Dedifferentiated amniotic fluid mesenchymal stem cell (primary cell): ENCODE data around the gene SLMAP.

Experiments used
- DNase-seq: peaks from one replicate; pipeline ENCODE4 v3.0.0-alpha.2; 2016; ENCODE audit errors: extremely low spot score

Gene SLMAP

DNA sequence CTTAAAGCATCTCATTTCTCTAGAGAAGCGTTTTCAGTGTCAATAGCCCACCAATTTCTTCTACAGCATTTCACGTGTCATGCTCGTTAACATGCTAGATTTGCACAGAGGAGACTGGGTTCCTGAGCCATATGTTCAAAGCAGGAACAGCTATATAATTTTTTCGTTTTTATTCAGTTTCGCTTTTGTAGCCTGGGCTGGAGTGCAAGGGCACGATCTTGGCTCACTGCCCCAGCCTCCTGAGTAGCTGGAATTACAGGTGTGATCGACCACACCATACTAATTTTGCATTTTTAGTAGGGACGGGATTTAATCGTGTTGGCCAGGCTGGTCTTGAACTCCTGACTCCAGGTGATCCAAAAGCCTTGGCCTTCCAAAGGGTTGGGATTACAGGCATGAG is 6.6 kb upstream of the SLMAP start:
- no peak for DNase-seq

- no peak for DNase-seq
These were observed 3.8 kb upstream of the SLMAP start for GRCh38 chr3:57752307-57752706.

- DNase-seq, result no peak
These were observed 3.1 kb upstream of the SLMAP start for GRCh38 chr3:57753016-57753415.

DNA sequence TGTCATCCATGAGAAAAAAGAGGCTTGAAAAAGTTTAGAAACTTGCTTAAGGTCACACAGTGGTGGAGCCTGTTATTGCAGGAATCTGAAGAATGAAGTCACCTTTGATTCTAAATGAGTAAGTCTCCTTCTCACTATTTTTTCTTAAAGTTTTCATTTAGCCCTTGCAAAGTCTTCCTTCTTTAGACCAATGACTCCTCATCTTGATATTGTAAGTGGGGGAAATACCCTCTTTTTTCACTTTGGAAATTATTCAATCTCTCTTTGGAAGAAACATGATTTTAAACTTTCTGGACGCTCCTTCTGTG is 787 bp upstream of the SLMAP start:
- no peak for DNase-seq

DNA sequence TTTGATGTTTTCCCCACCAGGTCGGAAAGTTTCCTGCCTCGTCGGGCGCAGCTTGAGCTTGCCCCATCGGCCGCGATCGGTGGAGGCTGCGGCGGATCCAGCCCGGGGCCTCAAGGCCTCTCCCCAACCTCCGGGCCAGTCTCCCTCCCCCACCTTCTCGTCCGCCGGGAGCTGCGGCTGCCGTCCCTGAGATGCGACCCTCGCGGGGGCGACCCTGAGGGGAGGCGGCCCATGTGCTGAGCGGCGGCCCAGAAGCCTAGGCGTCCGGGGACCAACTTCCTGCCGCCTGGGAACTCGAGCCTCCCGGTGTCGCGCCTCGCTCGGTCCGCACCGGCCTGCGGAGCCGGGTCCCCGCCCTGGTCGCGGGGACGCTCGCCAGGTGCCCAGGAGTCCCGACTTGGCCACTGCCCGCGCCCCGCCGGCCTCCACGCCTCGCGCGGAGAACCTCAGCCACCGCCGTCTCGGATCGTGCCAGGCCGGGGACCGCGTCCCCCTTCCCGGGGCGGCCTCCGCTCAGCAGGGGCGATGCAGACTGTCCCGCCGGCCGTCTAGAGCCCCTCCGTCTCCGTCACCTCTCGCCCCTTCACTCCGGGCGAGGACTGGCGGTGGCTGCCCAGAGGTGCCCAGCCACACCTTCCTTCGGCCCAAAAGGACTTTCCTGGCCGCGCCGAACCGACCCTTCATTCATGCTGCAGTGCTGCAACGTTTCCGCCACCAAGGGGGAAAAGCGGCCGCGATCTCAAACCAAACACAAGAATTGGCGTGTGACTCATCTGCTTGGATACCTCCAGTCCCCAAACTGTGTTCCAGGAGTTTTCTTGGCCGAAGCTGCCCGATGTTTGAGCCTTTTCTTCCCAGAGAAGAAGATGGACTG is 656 bp downstream of the SLMAP start:
- peak; percentile 58 for DNase-seq

DNA sequence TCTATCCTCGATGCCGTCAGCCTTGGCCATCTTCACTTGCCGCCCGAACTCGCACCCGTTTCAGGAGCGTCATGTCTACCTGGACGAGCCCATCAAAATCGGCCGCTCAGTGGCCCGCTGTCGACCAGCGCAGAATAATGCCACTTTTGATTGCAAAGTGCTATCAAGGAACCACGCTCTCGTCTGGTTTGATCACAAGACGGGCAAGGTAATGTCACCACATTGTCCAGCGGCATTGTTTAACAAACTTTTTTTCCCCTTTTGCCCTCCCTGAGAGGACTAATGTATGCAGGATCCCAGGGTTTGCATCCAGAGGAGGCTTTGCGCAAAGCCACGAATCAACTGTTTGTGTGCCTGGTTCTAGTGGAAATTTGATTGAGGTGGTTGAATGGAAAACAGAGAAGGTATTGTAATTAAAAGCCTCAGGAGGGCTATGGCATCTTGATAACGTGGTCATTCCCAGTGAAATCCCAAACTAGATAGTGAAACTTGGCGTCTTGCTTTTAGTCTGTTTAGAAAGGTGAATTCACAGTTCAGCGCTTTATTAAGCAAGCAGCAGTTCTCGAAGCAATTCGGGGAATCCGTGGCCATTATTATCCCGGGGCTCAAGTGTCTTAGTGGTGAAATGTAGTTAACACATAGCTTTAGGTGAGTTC is 1.7 kb downstream of the SLMAP start:
- DNase-seq, result no peak

- DNase-seq, result peak; percentile 29
These were observed 2.6 kb downstream of the SLMAP start for GRCh38 chr3:57758686-57759085.

GRCh38 chr3:57764794-57765193 is 8.7 kb downstream of the SLMAP start:
- DNase-seq, result no peak

DNA sequence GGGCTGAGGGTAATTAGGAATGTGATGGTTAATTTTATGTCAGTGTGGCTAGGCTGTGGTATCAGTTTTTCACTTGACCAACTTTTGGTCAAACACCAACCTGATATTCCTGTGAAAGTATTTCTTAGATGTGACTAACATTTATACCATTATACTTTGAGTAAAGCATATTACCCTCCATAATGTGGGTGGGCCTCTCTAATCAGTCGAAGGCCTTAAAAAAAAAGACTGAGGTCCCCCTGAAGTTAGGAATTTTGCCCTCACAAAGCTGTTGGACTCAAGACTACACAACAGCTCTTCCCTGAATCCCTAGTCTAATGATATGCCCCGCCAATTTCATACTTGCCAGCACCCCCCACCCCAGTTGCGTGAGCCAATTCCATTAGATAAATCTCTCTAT is 12.5 kb downstream of the SLMAP start:
- no peak for DNase-seq

GRCh38 chr3:57770009-57770827 is 14.1 kb downstream of the SLMAP start:
- no peak for DNase-seq

- DNase-seq, result no peak
These were observed 16.1 kb downstream of the SLMAP start for GRCh38 chr3:57772251-57772650.

DNA sequence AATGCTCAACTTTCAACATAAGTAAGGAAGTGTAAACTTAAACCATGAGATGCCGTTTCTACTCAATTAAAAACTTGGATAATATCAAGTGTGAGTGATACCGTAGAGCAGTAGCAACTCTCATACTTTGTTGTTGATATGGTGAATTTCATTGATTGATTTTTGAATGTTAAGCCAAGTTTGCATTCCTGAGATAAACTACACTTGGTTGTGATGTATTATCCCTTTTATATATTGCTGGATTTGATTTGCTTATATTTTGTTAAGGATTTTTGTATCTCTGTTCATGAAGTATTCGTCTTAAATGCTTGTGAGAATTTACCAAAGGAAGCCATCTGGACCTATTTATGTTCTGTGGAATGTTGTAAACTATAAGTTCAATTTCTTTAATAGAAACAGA is 21.7 kb downstream of the SLMAP start:
- no peak for DNase-seq

DNA sequence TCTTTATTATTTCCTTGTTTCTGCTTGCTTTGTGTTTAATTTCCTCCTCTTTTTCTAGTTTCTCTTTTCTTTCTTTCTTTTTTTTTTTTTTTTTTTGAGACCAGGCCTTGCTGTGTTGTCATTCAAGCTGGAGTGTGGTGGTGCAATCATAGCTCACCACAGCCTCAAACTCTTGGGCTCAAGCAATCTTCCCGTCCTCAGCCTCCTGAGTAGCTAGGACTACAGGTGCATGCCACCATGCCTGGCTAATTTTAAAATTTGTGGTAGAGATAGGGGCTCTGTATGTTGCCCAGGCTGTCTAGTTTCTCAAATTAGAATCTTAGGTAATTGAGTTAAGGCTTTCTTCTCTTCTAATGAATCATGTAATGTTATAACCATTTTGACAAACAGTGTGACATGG is 22.4 kb downstream of the SLMAP start:
- DNase-seq, result no peak

GRCh38 chr3:57779666-57780065 is 23.6 kb downstream of the SLMAP start:
- no peak for DNase-seq

DNA sequence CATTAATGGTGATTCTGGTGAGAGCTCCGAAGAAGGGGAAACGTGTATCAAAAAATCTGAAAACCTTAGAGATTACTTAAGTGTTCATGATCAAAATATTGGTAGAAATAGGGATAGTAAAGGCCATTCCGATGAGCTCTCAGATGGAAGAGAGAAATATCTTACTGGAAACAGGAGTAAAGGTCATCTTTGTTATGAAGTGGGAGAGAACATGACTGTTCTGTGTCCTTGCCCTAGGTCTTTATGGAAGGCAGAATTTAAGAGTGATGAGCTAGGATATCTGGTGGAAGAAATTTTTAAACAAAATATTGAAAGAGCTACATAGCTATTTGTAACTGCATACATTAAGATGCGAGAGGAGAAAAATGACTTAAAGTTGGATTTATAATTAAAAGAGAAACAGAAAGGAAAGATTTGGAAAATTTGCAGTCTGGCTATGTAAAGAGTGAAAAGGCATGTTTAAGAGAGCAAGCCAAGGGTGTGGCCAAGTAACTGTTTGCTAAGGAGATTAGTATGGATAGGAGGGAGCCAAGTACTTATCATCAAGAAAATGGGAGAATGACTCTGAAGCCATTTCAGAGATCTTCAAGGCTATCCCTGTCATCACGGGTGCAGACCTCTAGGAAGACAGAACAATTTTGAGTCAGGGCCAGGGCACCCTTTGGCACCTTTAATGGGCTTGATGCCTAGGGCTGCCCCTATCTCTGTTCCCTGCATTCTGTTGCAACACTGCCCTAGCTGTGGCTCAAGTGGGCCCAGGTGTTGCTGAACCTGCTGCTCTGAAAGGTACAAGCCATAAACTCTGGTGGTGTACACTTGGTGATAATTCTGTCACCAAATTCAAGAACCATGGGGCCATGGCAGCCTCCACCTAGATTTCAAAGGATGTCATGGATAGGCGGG is 27.3 kb downstream of the SLMAP start:
- no peak for DNase-seq

DNA sequence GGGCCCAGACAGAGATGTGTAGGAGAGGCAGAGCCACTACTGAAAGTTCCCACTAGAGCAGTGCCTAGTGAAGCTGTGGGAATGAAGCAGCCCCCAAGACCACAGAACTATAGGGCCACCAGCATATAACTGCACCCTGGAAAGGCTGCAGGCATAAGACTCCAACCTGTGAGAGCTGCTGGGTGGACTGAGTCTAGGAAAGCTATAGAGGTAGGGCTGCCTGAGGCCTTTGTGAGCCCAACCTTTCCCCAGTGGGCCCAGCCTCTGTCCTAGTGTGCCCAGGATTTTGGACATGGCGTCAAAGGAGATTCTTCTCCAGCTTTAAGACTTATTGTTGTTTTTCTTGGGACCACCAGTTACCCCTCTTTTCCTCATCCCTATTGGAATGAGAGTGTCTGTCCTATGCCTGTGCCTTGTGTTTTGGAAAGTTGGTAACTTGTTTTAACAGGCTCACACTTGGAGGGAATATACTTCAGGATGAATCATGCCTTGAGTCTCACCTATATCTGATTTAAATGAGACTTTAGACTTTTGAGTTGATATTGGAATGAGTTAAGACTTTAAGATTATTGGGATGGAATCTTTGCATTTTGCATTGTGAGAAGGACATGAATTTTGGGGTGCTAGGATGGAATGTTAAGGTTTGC is 28.1 kb downstream of the SLMAP start:
- no peak for DNase-seq

GRCh38 chr3:57785446-57785845 is 29.3 kb downstream of the SLMAP start:
- no peak for DNase-seq

DNA sequence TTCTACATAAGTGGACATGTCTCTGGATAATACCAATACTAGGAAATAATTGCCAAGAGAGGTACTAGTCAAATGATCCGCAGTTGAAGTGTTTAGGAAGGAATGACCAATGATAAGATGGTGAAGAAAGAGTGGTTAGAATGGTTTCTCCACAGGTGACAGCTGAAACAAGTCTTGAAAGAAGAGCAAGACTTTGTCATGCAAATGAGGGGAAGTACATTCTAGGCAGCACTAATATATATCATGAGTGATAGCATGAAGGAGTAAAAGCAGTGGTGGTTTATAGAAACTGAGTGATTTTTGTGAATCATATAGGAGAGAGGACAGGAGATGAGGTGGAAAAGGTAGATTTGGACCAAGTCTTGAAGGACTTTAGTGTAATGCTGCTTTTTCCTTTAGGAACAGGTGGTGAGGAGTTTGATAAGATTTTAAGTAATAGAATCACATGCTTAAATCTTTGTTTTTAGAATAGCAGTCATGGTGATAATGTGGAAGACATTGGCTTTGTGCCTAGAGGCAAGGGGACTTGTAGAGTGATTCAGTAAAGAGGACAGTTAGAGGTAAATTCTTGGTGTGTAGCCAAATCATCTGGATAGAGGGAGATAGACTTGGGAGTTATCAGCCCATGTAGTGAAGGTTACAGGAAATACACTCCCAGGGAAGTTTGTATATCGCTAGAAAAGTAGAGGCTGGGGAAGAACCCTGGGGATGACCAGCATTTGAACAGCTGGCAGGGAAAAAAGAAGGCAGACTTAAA is 31.9 kb downstream of the SLMAP start:
- DNase-seq, result no peak

DNA sequence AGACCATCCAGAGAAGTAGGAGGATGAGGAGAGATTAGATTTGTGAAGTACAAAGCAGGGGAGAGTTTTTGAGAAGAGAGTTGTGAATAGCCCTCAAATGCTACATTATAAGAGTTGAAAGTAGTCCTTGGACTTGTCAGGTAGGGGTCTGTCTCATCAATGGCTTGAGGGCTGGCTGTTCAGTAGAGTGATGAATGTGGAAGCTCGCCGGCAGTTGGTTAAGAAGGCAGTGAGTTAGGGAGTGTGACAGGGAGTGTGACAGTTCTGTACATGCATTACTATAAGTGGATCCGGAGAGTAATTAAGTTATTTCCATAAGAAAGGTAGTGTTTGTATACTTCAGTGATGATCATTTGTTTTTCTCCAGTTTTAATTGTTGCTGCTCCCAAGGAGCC is 32.5 kb downstream of the SLMAP start:
- no peak for DNase-seq

GRCh38 chr3:57791245-57791644 is 35.1 kb downstream of the SLMAP start:
- DNase-seq, result no peak
